GM19455 (cell line): ENCODE data around the gene NDST3.

Experiments
- ATAC-seq: cut with Tn5 transposase; IDR thresholded peaks from one replicate; pipeline ENCODE4 v1.9.1; 2021; ENCODE audit not compliant: unreplicated experiment

NDST3 gene

DNA sequence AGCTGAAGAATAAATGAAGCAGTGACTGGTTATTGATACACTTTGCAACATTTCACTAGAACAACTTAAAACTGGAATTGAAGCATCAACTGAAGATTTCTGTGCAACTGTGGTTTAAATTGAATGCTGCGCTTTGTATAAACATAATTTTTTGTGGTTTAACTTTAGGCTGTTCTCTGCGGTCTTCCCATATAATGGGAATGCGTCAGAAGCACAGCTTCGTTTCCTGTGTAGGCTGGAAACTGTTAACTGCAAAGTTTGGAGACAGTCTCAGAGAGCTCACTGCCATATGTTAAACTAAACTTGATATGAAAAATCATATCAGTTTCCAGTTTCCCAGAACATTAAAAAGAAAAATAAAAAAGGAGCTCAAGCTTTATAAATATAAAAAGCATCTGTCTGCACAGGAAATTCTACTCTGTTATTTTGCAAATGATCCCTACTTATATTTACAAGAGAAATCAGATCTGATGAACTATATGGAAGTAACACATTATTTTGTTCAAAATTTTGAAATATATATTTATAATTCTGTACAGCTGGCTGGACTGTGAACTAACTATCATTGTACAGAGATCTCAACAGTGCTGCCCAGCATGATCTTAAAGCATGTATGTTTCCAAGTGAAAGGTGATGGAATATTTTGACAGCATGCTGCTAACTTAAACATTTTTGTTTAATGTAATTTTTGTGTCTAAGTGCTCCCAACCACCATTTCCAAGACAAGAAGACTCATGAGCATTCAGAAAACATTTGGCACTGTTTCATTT, 139.9 kb downstream of the NDST3 start:
- no peak for ATAC-seq

GRCh38 chr4:118175506-118175905, 141.2 kb downstream of the NDST3 start:
- ATAC-seq = no peak

- ATAC-seq = no peak
These were observed 142.8 kb downstream of the NDST3 start for GRCh38 chr4:118177126-118177525.

- ATAC-seq = no peak
These were observed 146.5 kb downstream of the NDST3 start for GRCh38 chr4:118180776-118181175.

DNA sequence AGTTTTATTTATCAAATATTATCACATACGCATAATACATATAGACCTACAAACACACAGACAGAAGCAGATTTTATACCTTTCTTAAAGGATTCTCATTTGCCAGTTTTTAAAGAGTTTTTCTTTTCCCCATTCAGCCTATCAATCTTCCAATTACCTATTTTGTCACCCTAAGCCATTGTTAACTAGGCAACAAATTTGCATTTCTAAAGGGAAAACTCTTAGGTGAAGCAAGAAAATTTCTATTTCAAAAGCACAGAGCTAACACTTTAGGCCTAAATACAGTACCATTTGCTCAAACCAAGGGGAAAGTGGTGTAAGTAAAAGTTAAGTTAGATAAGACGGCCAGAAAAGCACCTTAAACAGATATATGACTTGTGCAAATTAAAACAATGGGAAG, 156.6 kb downstream of the NDST3 start:
- ATAC-seq = no peak

DNA sequence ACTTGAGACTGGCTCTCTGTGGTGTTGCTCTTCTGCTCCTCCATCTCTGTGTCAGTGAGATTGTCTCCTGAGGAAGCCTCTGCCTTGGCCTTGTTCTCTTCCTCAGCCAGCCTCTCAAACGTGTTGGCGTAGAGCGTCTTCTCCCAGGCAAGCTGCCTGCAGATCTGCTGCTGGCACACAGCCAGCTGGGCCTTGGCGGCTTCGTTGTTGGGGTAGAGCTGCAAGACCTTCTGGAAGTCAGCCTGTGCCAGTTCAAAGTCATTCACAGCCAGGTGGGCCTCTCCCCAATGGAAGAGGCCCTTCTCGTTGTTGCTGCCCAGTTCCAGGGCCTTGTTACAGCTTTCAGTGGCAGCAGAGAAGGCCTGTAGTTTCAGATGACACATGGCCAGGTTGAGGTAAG, 159.1 kb downstream of the NDST3 start:
- ATAC-seq = no peak

DNA sequence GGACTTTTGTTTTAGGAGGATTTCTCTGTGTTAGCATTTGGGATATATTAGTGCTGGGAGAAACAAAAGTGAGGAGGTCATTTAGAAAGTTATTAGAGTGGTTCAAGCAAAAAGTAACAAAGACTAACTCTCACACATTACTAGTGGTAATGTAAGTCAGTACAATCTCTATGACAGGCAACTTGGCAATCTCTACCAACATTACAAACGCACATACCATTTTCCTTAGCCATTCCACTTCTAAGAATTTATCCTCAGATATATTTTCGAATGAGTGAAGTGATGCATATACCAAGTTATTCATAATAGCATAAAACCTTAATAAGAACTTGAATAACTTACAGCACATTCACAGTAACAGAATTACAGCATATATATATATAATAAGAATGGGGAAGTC, 172.3 kb downstream of the NDST3 start:
- no peak for ATAC-seq

DNA sequence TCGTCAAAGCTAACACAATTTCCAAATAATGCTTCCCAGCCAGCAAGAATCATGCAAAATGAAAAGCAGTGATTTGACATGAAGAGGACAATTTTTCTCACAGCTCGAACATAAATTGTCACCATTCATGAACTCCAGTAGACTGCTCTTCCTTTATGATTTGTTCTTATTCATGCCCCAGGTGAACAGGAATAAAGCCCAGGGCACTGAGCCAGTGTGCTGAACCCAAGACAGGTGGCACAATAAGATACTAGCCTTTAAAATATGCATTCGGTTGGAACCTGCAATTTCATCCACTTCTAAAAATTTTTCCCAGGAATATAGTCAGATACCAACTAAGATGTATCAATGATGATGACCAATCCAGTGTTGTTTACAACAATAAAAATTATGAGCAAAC, 178.8 kb downstream of the NDST3 start:
- ATAC-seq = no peak

- no peak for ATAC-seq
These were observed 181.5 kb downstream of the NDST3 start for GRCh38 chr4:118215826-118216225.

GRCh38 chr4:118221227-118221800, 187.0 kb downstream of the NDST3 start:
- no peak for ATAC-seq

GRCh38 chr4:118224243-118224829, 190.1 kb downstream of the NDST3 start:
- ATAC-seq = no peak

DNA sequence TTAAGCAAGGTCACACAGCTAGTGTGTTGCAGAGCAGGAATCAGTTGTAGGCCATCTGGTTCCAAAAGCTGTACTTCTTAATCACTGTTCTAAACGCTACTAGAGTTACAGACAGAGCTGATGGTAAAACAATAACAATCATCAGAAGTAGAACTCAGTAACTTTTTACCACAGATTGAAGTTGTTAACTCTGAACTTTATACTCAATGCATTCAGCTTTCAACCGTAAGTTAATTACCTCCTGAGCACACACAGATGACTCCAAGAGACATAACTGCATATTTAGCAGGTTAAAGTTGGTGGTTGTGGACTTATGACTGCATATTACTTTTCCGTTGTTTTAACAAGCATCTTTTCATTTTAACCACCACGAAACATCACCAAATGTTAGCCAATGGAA, 191.2 kb downstream of the NDST3 start:
- no peak for ATAC-seq

GRCh38 chr4:118226311-118227010, 192.2 kb downstream of the NDST3 start:
- no peak for ATAC-seq

GRCh38 chr4:118235566-118236120, 201.4 kb downstream of the NDST3 start:
- no peak for ATAC-seq

GRCh38 chr4:118237531-118237930, 203.2 kb downstream of the NDST3 start:
- no peak for ATAC-seq

- no peak for ATAC-seq
These were observed 215.6 kb downstream of the NDST3 start for GRCh38 chr4:118249890-118250289.

DNA sequence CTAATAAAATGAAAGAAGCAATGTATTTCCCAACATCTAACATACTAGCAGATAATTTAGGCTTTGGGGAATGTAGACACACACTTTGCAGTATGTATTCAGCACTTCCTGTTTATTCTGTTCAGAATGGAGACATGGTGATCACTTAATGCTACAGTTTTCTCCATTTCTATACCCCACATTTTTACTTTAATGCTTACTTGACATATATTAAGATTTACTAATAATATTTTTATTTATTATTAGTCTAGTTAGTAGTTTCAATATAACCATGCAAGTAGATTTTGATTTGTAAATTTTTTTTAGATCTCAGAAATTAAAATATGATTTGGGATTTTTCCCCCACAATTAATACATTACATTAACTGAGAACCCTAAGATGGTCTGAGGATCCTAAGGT, 220.1 kb downstream of the NDST3 start:
- ATAC-seq = no peak

GRCh38 chr4:118259111-118259510, 224.8 kb downstream of the NDST3 start:
- ATAC-seq = no peak

GRCh38 chr4:118260309-118260708, 226.0 kb downstream of the NDST3 start:
- ATAC-seq = no peak

GRCh38 chr4:118264096-118264495, 229.8 kb downstream of the NDST3 start:
- ATAC-seq = no peak

DNA sequence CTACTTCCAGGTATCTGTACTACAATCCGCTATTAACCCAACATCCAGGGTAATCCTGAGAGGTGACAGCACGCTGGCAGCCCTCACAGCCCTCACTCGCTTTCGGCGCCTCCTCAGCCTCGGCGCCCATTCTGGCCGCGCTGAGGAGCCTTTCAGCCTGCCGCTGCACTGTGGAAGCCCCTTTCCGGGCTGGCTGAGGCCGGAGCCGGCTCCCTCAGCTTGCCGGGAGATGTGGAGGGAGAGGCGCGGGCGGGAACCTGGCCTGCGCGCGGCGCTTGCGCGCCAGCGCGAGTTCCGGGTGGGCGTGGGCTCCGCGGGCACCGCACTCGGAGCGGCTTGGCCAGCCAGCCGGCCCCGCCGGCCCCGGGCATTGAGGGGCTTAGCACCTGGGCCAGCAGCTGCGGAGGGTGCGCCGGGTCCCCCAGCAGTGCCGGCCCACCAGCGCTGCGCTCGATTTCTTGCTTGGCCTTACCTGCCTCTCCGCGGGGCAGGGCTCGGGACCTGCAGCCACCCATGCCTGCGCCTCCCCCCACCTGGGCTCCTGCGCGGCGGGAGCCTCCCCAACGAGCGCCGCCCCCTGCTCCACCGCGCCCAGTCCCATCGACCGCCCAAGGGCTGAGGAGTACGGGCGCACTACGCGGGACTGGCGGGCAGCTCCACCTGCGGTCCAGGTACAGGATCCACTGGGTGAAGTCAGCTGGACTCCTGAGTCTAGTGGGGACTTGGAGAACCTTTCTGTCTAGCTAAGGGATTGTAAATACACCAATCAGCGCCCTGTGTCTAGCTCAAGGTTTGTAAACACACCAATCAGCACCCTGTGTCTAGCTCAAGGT, 231.2 kb downstream of the NDST3 start:
- peak; percentile 69 for ATAC-seq
